Stomach (tissue), 9 donors: ENCODE results near the gene FBXL2. TPM values are rescaled to one million over a fixed set of nuclear protein-coding genes. Genes with fewer than 3 reads are reported as not detected.
"Not testable (repeated sequence)": the region's sequence is repeated elsewhere in the genome, so short reads cannot be mapped to it uniquely, and the experiment has no call there.

Experiments
- DNase-seq, 2 donors: peaks; one replicate each; pipeline versions ENCODE4 v3.0.0 to v3.0.0-alpha.2; 2013 to 2019
- H3K27ac ChIP-seq, 5 donors: fragments of 200-600 bp in 4 of 5; sonication (generic) in 4 of 5; one replicate each; pipeline ENCODE4 v1.5.1; 2013 to 2019; ENCODE audit warnings: mild to moderate bottlenecking in 1 of 5, moderate library complexity in 1 of 5
- H3K27me3 ChIP-seq, 3 donors: fragments of 200-600 bp; sonication (generic); one replicate each; pipeline ENCODE4 v1.5.1; 2017 to 2019; ENCODE audit warnings: mixed run types in 1 of 3
- H3K36me3 ChIP-seq, 4 donors: fragments of 200-600 bp; sonication (generic); 1 replicate in 3 of 4; 2 replicates in 1 of 4; pipeline ENCODE4 v1.5.1; 2016 to 2019
- H3K4me1 ChIP-seq, 4 donors: fragments of 200-600 bp; sonication (generic); one replicate each; pipeline ENCODE4 v1.5.1; 2016 to 2019
- H3K4me3 ChIP-seq, 4 donors: fragments of 200-600 bp; sonication (generic) in 3 of 4; one replicate each; pipeline ENCODE4 v1.5.1; 2016 to 2019; ENCODE audit warnings: mild to moderate bottlenecking in 1 of 4
- H3K9me3 ChIP-seq, 4 donors: fragments of 200-600 bp; sonication (generic); one replicate each; pipeline ENCODE4 v1.5.1; 2016 to 2019
- EP300 ChIP-seq: sonication (generic); formaldehyde crosslinking; IDR thresholded peaks from one replicate; pipeline ENCODE4 v1.6.1; 2017; ENCODE audit warnings: antibody characterized with exemption
- POLR2A ChIP-seq, 4 donors: fragments of 450-650 bp; IDR thresholded peaks; one replicate each; pipeline ENCODE4 v1.6.1; 2016; ENCODE audit warnings: antibody characterized with exemption in 4 of 4, control low read depth in 2 of 4, mild to moderate bottlenecking in 1 of 4, moderate library complexity in 1 of 4
- POLR2AphosphoS5 ChIP-seq, 3 donors: sonication (generic); formaldehyde crosslinking; IDR thresholded peaks; one replicate each; pipeline ENCODE4 v1.6.1; 2016; ENCODE audit warnings: antibody characterized with exemption in 3 of 3
- WGBS, 5 donors: extraction: QIAGEN DNeasy Blood & Tissue Kit in 3 of 5; methylation state at CpG; one replicate each; pipeline versions ENCODE4 v1.1.5 to v1.1.7; 2013 to 2018; 5-methylcytosine and 5-hydroxymethylcytosine counted together
- intact Hi-C: fragments of 100-400 bp; cut with DNase I; formaldehyde crosslinking; loops from one replicate; pipeline ENCODE4 v1.15.1; 2023; ENCODE audit warnings: low total_unique reads
- polyA plus RNA-seq, 3 donors: library from polyadenylated mRNA; stranded (reverse); fragments of 200-250 nt; gene quantifications; one replicate each; pipeline ENCODE4 v1.2.3, GENCODE V29; 2013
- total RNA-seq, 5 donors: library from RNA; depleted of rRNA; stranded (reverse); fragments of >200 nt; gene quantifications; one replicate each; pipeline versions ENCODE4 v1.1.0 to v1.2.3, GENCODE V29; 2014 to 2016
- TF ChIP-seq, protein P1 (sequence below), 7 experiments: fragments of 450-650 bp in 4 of 7; fragments of 200-600 bp in 3 of 7; sonication (generic) in 3 of 7; IDR thresholded peaks; one replicate each; pipeline ENCODE4 v1.5.1; 2016 to 2019; ENCODE audit warnings: antibody characterized with exemption in 7 of 7, control low read depth in 2 of 7, mild to moderate bottlenecking in 1 of 7
- donor health status: healthy with polysubstance abuse.
- donor health status: Bipolar disorder and iron deficiency.
- donor health status: healthy.

FBXL2 gene
- total and polyA plus RNA-seq, 8 donors, result 0.46 to 62.4 (median 9.4) TPM; not detected in 1

DNA sequence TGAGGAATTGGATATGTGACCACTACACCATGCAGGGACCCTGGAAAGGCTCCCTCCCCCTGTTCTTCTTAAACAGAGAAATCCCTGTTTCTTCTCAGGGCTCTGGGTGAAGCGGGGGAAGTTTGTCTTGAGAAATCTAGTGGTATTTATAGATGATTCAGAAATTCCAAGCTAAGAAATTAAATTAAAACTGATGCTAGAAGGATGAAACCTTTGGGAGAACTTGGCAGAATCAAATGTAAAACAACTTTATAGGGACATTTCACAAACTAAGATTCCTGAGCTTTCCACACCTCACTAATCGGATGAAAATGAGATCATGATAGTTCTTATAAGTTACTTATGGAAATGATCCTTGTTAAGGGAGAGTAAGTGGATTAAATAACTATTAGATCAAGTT, 54.2 kb downstream of the FBXL2 start:
- Histone ChIP-seq H3K4me3 (no peak overlapping the region), H3K27me3 (no peaks in the 10 kb centered on the region), H3K9me3 (peaks cover 0 to 17% (median 8%) of the 10 kb centered on the region in 4 donors), H3K36me3 (no peaks in the 10 kb centered on the region), H3K27ac (no peak overlapping the region), H3K4me1 (no peaks in the 10 kb centered on the region)
- no peak for DNase-seq
- no peak for TF ChIP-seq POLR2AphosphoS5 (IDR thresholded peaks at IDR 0.05)
- TF ChIP-seq, protein P1, sequence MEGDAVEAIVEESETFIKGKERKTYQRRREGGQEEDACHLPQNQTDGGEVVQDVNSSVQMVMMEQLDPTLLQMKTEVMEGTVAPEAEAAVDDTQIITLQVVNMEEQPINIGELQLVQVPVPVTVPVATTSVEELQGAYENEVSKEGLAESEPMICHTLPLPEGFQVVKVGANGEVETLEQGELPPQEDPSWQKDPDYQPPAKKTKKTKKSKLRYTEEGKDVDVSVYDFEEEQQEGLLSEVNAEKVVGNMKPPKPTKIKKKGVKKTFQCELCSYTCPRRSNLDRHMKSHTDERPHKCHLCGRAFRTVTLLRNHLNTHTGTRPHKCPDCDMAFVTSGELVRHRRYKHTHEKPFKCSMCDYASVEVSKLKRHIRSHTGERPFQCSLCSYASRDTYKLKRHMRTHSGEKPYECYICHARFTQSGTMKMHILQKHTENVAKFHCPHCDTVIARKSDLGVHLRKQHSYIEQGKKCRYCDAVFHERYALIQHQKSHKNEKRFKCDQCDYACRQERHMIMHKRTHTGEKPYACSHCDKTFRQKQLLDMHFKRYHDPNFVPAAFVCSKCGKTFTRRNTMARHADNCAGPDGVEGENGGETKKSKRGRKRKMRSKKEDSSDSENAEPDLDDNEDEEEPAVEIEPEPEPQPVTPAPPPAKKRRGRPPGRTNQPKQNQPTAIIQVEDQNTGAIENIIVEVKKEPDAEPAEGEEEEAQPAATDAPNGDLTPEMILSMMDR (IDR thresholded peaks at IDR 0.05), result no peak
- TF ChIP-seq POLR2A (IDR thresholded peaks at IDR 0.05), result no peak
- TF ChIP-seq EP300, result no peak
- 83 to 93% (median 91%) methylated on average over 2 of the region's 2 CpGs for WGBS, 5 donors
- intact Hi-C loops, result no loop called here

DNA sequence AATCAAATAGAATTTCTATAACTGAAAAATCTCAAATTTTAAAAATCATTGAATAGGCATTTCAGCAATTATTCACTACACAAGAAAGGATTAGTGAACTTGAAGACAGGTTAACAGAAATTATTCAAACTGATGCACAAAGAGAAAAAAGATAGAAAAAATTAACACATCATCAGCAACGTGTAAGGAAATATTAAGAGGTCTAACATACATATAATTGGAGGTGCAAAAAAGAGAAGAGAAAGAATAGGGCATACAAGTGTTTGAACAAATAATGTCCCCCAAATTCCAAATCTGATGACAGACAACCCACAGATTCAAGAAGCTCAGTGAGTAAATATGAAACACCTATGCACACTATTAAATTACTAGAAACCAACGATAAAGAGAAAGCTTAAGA, 57.1 kb downstream of the FBXL2 start:
- no peak overlapping the region for H3K27ac ChIP-seq
- H3K36me3 ChIP-seq, result no peaks in the 10 kb centered on the region
- H3K27me3 ChIP-seq, result no peaks in the 10 kb centered on the region
- 90 to 98% (median 95%) methylated on average over 2 of the region's 2 CpGs for WGBS, 5 donors
- TF ChIP-seq POLR2AphosphoS5 (IDR thresholded peaks at IDR 0.05) (no peak), EP300 (no peak), POLR2A (IDR thresholded peaks at IDR 0.05) (no peak)
- TF ChIP-seq, protein P1 (IDR thresholded peaks at IDR 0.05), result no peak
- no peak for DNase-seq
- H3K4me3 ChIP-seq, result no peak overlapping the region
- H3K4me1 ChIP-seq, result no peaks in the 10 kb centered on the region
- intact Hi-C loops, result no loop called here
- H3K9me3 ChIP-seq, result peaks cover 0 to 17% (median 8%) of the 10 kb centered on the region in 4 donors

DNA sequence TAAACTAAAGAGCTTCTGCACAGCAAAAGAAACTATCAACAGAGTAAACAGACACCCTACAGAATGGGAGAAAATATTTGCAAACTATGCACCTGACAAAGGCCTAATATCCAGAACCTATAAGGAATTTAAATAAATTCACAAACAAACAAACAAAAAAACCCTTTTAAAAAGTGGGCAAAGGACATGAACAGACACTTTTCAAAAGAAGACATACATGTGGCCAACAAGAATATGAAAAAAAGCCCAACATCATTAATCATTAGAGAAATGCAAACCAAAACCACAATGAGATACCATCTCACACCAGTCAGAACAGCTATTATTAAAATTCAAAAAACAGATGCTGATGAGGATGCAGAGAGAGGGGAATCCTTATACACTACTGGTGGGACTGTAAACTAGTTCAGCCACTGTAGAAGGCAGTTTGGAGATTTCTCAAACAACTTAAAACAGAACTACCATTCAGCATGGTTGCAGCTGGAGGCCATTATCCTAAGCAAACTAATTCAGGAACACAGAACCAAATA, 61.8 kb downstream of the FBXL2 start:
- H3K9me3 ChIP-seq, H3K4me1 ChIP-seq, H3K27me3 ChIP-seq, H3K27ac ChIP-seq, DNase-seq, H3K36me3 ChIP-seq, intact Hi-C loops, H3K4me3 ChIP-seq: not testable (repeated sequence)

DNA sequence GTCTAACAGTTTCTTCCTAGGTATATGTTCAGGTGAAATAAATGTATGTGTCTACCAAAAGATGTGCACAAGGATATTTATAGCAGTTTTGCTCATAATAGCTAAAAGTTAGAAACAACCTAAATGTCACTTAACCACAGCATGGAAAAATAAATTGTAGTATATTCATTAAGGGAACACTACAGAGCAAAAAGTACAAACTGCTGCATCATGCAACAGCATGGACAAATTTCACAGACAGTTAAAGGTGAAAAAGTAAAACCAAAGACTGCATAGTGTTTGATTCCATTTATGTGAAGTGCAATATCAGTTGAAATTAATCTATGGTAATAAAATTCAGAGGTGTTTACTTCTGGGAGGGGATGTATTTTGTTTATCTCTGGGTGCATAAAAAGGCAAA, 62.5 kb downstream of the FBXL2 start:
- Histone ChIP-seq H3K4me1 (no peaks in the 10 kb centered on the region), H3K36me3 (no peaks in the 10 kb centered on the region), H3K4me3 (no peak overlapping the region), H3K27ac (no peak overlapping the region), H3K9me3 (peaks cover 0 to 2% (median 1%) of the 10 kb centered on the region in 4 donors), H3K27me3 (no peaks in the 10 kb centered on the region)
- DNase-seq, result no peak
- intact Hi-C loops, result no loop called here
- TF ChIP-seq POLR2AphosphoS5 (IDR thresholded peaks at IDR 0.05) (no peak), POLR2A (IDR thresholded peaks at IDR 0.05) (no peak), EP300 (no peak)
- TF ChIP-seq, protein P1 (IDR thresholded peaks at IDR 0.05), result no peak

DNA sequence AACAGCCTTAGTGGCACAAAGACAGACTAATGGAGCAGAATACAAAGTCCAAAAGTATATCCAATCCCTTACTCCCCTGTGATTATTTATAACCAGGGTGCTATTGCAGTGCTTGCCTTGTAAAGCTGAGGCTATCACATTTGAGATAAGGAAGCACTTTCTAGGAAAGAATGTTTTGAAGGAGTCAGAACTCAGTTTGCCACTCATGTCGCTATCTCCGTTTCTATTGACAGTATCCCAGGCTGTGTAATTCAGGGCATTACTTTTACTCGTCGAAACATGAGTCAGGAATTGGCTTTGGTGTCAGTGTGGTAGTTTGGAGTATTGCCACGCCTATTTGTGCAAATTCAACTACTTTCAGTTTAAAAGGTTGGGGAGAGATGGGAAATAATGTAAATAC, 78.4 kb downstream of the FBXL2 start:
- DNase-seq, result peak in 1 of 2 donors; percentile 77
- no peaks in the 10 kb centered on the region for H3K36me3 ChIP-seq
- 16 to 40% (median 28%) methylated on average over 5 of the region's 5 CpGs for WGBS, 5 donors
- intact Hi-C loops, result no loop called here
- no peaks in the 10 kb centered on the region for H3K27me3 ChIP-seq
- H3K4me1 ChIP-seq, result peaks cover 0 to 21% (median 9%) of the 10 kb centered on the region in 4 donors
- H3K4me3 ChIP-seq, result peak overlapping the region in 2 of 4 donors; percentile 1 to 24
- TF ChIP-seq POLR2AphosphoS5 (IDR thresholded peaks at IDR 0.05) (peak in 2 of 3 donors; percentile 74 to 89), EP300 (no peak)
- peak overlapping the region in 1 of 5 donors; percentile 26 for H3K27ac ChIP-seq
- H3K9me3 ChIP-seq, result no peaks in the 10 kb centered on the region
